Activated CD8-positive, alpha-beta memory T cell treated with anti-CD3 and anti-CD28 coated beads, Interleukin-2, amount 50 U/mL, for 24 hours (primary cell): Measurements from ENCODE around the gene PKP3.

ENCODE experiments used
- DNase-seq: peaks from one replicate; pipeline ENCODE4 v3.0.0-alpha.2; 2020; ENCODE audit errors: extremely low read depth

The PKP3 gene

DNA sequence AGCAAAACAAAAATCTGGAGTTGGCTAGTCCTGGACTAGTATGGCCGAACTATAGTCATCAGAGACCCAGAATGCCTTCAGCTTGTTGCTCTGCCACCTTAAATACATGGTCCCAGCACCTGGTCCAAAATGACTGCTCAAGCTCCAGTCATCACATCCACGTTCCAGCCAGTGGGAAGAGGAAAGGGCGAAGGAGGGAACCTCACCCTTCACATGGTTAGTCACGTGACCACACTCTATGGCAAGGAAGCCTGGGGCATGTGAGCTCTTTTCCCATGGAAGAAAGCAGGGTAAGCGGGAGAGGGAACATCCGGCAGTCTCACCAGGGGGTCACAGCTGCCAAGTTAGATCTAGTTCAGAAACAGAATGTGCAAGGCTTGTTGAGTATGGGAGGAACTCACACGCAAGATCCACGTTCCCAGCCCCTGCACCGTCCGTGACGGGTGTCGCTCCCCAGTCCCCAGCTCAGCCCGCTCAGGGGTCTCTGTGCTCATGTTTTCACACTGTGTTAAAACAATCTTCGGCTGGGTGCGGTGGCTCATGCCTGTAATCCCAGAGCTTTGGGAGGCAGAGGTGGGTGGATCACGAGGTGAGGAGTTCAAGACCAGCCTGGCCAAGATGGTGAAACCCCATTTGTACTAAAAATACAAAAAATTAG is 49.7 kb downstream of the PKP3 start:
- no peak for DNase-seq

DNA sequence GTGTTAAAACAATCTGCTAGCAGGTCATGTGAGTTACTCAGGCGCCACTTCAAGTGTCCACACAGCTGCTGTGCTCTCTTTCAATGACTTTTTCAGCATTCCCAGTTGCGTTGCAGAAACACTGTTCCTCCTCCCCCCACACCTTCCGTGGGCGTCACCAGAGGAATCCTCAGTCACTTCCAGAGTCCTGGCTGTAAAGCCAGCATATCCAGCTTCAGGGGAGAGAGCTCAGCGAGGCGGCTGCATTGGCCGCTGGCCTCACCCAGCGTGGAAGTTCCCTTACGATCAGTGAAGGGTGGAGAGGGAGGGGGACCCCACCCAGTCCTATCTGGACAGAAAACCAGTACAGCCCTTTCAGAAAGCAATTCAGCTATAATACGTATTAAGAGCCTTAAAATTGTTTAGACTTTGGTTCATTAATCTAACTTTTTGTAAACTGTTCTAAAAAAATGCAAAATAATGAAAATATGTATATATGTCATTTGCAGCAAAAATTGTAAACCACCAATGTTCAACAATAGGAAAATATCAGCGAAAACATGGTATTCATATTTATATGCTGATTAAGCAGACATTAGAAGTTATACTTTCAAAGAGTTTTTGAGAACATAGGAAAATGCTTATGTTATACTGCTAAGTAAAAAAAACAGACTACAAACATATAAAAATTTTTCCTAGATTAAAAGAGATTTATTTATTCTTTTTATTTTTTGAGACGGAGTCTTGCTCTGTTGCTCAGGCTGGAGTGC is 50.6 kb downstream of the PKP3 start:
- DNase-seq: no peak

DNA sequence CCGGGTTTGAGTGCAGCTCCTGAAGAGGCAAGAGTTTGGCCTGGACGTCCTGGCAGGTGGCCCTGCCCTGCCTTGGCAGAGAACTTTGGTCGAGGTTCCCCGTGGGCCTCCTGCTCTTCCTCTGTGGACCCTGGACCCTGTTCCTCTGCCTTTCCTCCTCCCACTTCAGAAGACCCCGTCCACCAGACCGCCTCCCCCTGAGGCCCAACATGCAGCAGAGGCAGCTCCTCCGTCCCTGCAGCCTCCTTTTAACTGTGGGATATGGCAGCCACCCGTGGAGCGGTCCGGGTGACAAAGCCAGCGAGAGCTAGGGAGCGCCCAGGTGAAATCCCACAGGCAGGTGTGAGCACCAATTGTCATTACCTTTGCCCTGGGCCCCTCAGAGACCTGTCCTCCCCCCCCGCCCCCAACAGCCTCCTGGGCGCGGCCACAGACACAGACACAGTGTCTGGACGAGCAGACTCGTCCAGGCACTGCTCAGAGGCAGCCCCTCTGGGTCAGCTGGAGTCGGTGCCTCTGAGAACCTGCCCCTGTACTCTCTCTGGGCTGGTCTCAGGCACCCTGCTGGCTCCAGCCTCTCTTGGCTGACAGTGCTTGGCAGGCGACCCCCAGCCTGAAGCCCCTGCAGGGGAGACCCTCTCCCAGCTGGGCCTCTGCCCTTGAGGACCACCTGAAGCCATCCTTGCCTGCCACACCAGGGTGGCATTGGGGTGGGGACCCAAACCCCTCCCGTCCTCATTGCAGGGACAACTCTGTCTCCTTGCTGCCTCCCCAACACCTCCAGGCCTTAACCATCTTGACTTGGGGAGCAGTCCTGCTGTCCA is 52.0 kb downstream of the PKP3 start:
- no peak for DNase-seq

DNA sequence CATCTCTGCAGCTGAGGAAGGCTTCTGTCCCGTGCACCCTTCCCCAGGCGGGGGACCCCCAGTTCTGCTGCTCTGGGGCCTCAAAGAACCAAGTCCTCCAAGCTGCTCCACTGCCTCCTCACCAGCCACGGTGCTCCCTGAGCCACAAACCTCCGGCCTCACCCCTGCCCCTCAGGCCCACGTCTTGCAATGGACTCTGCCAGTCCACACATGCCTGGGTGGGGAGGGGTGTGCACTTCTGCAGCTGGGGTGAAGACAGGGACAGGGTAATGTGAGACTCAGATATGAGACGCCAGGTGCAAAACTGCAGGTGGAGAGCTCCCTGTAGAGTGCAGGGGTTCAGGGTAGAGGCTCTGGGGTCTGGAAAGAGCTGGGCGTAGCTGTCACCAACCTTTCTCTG is 52.9 kb downstream of the PKP3 start:
- no peak for DNase-seq

DNA sequence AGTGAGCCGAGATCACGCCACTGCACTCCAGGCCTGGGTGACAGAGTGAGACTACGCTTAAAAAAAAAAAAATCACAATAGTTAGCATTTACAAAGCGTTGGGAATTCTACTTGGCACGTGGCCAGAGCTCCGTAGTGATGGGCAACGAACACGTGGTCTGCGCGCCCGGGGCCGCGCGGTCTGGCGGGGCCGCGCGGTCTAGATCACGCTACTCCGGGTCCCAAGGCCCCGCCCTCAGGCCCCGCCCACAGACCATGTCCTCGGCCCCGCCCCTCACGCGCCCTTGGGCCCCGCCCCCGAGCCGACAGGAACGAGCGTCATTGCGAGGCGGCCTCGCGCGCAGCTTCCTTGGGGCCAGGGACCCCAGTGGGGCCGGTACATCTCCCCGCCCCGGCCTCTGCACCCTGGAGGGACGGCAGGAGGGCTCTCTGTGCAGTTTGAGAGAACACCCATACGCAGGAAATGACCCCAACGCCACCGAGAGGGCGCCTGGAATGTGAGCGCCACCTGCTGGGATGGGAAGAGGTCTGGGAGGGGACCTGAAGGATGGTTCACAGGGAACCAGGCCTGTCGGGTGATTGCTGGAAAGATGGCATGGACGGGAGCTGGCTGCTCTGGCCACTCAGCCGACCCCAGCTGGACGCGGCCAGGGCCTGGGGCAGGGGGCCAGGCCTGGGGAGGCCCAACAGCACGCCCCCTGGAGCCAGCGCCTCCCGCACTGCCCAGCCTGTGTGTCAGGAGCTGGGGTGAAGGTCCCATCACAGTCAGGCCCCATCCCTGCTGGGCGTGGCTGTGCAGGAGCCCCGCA is 54.1 kb downstream of the PKP3 start:
- DNase-seq: peak; percentile 86

DNA sequence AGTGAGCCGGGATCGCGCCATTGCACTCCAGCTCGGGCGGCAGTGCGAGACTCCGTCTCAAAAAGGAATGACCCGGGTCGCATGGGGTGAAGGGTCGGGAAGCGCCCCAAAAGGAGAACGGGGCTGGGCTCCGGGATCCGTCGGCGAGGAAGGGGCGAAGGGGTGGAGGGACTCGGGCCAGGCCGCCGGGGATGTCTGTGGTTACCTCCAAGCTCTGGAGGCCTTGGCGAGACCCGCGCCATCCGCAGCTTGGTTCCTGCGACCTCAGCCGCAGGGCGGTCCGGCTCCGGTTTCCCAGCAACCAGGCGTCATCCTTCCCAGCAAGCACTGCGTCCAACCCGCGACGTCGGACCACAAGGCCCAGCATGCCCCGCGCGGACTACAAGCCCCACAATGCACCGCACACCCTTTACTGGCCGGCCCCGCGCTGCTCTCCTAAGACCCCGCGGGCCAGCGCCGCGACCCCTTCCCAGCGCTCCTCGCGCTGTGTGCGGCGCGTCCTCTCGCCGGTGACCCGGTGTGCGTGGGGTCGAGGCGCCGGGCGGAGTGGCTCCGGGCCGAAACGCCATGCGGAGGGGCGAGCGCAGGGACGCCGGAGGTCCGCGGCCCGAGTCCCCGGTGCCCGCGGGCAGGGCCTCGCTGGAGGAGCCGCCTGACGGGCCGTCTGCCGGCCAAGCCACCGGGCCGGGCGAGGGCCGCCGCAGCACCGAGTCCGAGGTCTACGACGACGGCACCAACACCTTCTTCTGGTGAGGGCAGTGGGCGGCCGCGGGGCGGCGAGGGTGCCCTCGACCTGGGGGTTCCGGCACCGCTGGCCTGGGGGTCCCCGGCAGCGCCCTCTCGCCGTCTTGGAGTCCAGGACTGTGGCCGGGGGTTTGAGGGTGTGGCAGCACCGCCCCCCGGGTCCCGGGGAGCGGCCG is 56.1 kb downstream of the PKP3 start, which contains the start of gene PTDSS2:
TSS of gene PTDSS2 (plus strand) at position 391 of the 920 bp plus-strand sequence. CDS start at position 568, 177 bp downstream.
- DNase-seq: peak; percentile 92

DNA sequence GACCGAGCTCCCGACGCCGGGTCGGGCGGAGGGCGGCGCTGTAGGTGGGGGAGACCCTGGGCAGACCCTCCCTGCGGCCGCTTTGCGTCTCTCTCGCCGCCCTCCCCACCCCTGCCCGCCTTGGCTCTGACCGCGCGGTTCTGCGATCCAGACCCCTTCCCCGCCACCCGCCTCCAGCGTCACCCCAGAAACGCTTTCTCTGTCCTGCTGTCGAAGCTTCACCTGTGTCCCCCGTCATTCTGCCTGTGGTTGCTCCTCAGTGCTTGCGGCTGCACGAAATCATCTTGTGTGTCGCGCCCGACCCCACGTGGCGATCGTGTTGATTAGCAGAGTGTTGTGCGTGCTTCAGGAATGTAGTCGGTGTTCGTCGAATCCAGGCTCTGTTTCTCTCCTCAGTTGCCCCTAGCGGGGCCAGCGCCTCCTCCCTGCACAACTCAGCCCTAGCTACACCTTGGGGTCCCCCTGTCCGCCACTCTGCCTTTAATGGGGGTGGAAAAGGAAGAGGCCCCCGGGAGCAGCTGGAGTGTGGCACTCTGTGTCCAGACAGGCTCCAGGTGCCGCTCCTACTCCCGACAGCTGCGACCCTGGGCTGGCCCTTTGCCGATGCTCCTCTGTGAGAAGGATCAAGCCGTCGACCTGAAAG is 56.9 kb downstream of the PKP3 start:
- peak; percentile 44 for DNase-seq

DNA sequence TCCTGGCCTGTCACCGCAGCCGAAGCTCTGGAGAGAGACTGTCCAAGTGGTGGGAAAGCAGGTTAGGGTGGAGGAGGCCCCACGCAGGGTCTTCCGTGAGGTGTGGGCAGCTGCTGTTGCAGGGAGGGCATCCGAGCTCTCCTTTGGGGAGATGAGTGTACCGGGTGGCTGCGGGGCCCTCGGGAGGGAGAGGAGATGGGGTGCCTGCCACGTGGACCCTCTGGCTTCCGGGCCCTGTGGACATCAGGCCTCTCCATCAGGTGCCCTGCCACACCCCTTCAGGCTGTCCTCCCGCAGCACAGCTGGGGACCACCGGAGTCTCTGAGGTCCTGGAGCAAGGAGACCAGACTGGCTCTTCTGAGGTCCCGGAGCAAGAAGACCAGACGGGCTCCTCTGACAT is 57.7 kb downstream of the PKP3 start:
- no peak for DNase-seq

DNA sequence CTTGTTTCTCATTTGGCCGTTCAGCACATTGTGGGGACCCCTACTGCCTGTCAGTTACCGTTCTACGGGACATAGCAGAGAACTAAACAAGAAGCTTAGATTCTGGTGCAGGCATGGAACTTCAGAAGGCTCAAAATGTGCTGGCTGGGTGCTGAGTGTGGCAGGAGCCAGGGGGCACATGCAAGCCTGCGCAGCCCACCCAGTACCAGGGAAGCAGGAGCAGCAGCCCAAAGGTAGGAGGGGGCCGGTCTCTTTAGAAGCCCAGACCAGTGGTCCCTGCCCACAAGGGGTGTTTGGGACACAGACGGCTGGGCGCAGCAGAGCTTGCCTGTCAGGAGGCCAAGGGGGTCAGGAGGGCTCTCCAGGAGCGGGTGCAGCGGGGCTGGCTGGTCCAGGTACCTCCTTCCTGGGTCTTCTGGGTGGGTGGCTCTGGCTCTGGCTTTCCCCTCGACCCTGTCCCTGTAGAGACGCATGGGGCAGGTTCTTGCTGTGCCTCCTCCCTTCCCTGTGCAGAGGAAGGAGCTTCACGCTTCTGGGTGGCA is 58.3 kb downstream of the PKP3 start:
- no peak for DNase-seq

DNA sequence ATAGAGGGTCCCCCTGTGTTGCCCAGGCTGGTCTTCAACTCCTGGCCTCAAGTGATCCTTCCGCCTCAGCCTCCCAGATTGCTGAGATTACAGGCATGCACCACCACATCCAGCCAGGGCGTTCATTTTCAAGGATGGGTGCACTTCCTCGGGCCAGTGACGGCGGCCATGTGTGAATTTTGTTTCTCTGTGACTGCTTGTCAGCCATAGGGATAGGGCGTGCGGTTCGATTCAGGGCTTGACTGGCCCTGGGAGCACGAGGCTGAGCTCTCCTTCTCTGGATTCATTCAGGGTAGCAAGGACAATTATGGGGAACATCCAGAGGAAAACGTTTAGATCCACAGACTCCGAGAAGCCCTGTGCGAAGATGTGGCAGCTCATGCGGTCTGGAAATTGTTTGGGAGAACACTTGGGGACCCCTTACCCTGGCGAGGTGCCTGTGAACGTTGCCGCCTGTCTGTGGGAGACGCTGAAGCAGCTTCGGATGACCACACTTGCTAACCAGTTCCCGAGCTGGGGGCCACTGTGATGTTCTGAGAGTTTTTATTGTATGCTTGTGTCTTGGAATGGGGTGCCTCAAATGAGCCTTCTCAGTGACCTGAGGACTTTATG is 59.0 kb downstream of the PKP3 start:
- DNase-seq: no peak

DNA sequence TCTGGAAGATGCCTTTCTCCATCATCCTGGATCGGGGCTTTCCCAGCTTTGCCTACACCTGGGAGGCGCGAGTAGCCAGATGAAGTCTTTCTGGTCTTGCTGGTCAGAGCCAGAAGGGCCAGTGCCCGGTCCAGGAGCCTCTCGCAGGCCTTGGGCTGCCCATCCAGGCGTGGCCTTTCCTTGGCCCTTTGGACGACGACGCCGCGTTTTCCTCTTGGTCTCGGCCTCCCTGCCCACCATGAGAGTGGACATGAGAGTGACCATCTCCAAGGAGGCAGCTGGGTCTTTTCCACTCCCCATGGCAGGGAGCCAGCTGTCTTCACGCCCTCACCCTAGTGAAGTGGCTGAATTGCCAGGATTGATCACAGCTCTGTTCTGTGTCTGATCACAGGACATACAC is 59.6 kb downstream of the PKP3 start:
- no peak for DNase-seq

DNA sequence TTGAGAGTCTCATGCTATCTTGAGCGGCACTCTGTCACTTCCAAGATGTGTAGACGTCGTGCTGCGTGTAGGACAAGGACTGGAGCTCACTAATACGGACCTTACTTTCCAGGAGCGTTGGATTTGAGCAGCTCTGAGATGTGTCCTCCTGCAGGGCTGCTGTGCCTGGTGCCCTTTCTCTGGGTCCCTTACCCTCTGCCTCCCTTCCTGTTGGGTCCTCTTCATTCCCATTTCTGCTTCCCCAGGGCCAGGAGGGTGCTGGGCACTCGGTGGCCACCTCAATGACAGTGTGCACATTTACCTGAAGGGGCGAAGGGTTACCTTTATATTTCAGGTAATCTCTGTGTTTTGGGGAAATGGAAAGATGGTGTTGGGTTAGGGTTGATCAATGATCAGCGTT is 60.0 kb downstream of the PKP3 start:
- no peak for DNase-seq
